Measurements from ENCODE around the gene DNAH14. TPM values are rescaled to one million over a fixed set of nuclear protein-coding genes. Genes with fewer than 3 reads are reported as not detected.
"Not testable (repeated sequence)": the region's sequence is repeated elsewhere in the genome, so short reads cannot be mapped to it uniquely, and the experiment has no call there.

The DNAH14 gene
- total RNA-seq, 2 donors from 2014 or later: 16.9 to 33.3 TPM

GRCh38 chr1:225004396-225004795 lies 74.9 kb downstream of the DNAH14 start:
- H3K36me3 ChIP-seq (replicated peaks in 1 of 2; ENCODE audit: insufficient read depth in 1 of 2, low read depth in 2 of 2): no peaks in the 10 kb centered on the region
- no peaks in the 10 kb centered on the region for H3K4me1 ChIP-seq
- H3K27ac ChIP-seq: no peak overlapping the region
- TF ChIP-seq POLR2A (IDR thresholded peaks at IDR 0.05) (no peak), CTCF (IDR thresholded peaks at IDR 0.05) (no peak)
- no peaks in the 10 kb centered on the region for H3K27me3 ChIP-seq
- no peak for ATAC-seq
- H3K4me3 ChIP-seq: no peak overlapping the region
- 95 to 100% methylated on average over 1 of the region's 1 CpG for WGBS, 2 donors
- intact Hi-C loops (cut with DNase I): no loop called here
- H3K9me3 ChIP-seq: no peaks in the 10 kb centered on the region
- DNase-seq: no peak

DNA sequence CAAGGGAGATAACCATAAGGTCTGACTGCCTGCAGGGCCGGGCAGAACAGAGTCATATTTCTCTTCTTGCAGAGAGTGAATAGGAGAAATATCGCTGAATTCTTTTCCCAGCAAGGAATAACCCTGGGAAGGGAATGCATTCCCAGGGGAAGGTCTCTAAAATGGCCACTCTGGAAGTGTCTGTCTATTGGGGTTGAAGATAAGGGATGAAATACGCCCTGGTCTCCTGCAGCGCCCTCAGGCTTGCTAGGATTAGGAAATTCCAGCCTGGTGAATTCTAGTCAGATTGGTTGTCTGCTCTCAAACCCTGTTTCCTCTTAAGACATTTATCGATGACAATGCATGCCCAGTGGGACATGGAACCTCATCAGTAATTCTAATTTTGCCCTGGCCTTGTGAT lies 76.9 kb downstream of the DNAH14 start:
- DNase-seq; H3K36me3 ChIP-seq (replicated peaks in 1 of 2; ENCODE audit: insufficient read depth in 1 of 2, low read depth in 2 of 2); H3K27ac ChIP-seq; H3K27me3 ChIP-seq; intact Hi-C loops (cut with DNase I); ATAC-seq; H3K9me3 ChIP-seq; H3K4me1 ChIP-seq; H3K4me3 ChIP-seq: not testable (repeated sequence)
- WGBS, 2 donors: 90 to 95% methylated on average over 5 of the region's 5 CpGs

DNA sequence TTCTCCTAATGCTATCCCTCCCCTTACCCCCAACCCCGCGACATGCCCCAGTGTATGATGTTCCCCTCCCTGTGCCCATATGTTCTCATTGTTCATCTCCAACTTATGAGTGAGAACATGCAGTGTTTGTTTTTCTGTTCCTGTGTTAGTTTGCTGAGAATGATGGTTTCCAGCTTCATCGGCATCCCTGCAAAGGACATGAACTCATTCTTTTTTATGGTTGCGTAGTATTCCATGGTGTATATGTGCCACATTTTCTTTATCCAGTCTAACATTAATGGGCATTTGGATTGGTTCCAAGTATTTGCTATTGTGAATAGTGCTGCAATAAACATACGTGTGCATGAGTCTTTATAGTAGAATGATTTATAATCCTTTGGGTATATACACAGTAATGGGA lies 78.6 kb downstream of the DNAH14 start:
- DNase-seq; H3K27me3 ChIP-seq; intact Hi-C loops (cut with DNase I); ATAC-seq; H3K27ac ChIP-seq; H3K9me3 ChIP-seq; H3K36me3 ChIP-seq (replicated peaks in 1 of 2; ENCODE audit: insufficient read depth in 1 of 2, low read depth in 2 of 2); H3K4me1 ChIP-seq; H3K4me3 ChIP-seq: not testable (repeated sequence)
- WGBS, 2 donors: 96 to 98% methylated on average over 5 of the region's 5 CpGs

- no peaks in the 10 kb centered on the region for H3K27me3 ChIP-seq
- H3K4me3 ChIP-seq: no peak overlapping the region
- intact Hi-C loops (cut with DNase I): no loop called here
- no peaks in the 10 kb centered on the region for H3K4me1 ChIP-seq
- DNase-seq (no peak), ATAC-seq (no peak)
- H3K27ac ChIP-seq: no peak overlapping the region
- H3K9me3 ChIP-seq: peaks cover 0 to under 1% (median 0%) of the 10 kb centered on the region in 3 donors
- TF ChIP-seq CTCF (IDR thresholded peaks at IDR 0.05) (no peak), POLR2A (IDR thresholded peaks at IDR 0.05) (no peak)
- no peaks in the 10 kb centered on the region for H3K36me3 ChIP-seq (replicated peaks in 1 of 2; ENCODE audit: insufficient read depth in 1 of 2, low read depth in 2 of 2)
Observed at GRCh38 chr1:225021037-225021436, 91.6 kb downstream of the DNAH14 start.

DNA sequence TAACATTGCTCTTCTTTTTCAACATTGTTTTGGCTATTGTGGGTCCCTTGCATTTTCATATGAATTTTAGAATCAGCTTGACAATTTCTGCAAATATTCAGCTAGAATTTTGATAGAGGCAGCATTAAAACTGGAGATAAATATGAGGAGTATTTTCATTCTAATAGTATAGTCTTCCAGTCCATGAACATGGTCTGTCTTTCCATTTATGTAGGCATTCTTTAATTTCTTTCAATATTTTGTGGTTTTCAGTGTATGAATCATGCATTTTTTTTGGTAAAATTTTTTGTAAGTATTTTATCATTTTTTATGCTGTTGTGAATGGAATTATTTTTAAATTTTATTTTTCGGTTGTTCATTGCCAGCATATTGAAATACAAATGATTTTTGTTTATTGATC lies 97.2 kb downstream of the DNAH14 start:
- 88 to 100% methylated on average over 1 of the region's 1 CpG for WGBS, 2 donors
- ATAC-seq: no peak

DNA sequence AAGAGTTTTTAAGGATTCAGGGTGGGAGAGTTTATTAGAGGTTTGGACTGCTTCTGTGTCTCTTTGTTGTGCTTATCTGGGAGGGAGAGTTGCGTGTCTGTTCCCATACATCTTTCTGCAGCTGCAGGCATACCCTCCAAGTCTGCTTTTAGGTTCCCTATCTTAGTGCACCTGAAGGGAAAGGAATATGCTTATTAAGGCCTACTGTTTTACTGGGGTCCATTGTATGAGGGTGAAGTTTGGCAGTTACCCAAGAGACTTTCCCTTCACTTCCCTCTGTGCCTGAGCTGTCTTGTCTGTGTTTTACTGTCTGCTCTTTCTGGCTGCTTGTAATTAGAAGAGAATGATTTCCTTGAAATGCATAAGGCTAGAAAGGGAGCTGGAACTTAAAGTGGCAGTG lies 107.0 kb downstream of the DNAH14 start:
- H3K4me3 ChIP-seq; H3K9me3 ChIP-seq; H3K4me1 ChIP-seq; intact Hi-C loops (cut with DNase I); DNase-seq; H3K36me3 ChIP-seq (replicated peaks in 1 of 2; ENCODE audit: insufficient read depth in 1 of 2, low read depth in 2 of 2); H3K27me3 ChIP-seq; ATAC-seq; H3K27ac ChIP-seq: not testable (repeated sequence)
- 94 to 100% methylated on average over 1 of the region's 1 CpG for WGBS, 2 donors

More for the DNA sequence above, 97.2 kb downstream of the DNAH14 start:
- Histone ChIP-seq H3K27me3 (no peaks in the 10 kb centered on the region), H3K27ac (no peak overlapping the region), H3K4me3 (no peak overlapping the region), H3K36me3 (replicated peaks in 1 of 2; ENCODE audit: insufficient read depth in 1 of 2, low read depth in 2 of 2) (no peaks in the 10 kb centered on the region), H3K4me1 (no peaks in the 10 kb centered on the region), H3K9me3 (no peaks in the 10 kb centered on the region)
- no peak for TF ChIP-seq POLR2A (IDR thresholded peaks at IDR 0.05)
- no peak for TF ChIP-seq CTCF (IDR thresholded peaks at IDR 0.05)
- no peak for DNase-seq
- intact Hi-C loops (cut with DNase I): no loop called here

Measured in body of pancreas (tissue), 4 donors.